Measurements from ENCODE around the gene RABGGTA. TPM values are rescaled to one million over a fixed set of nuclear protein-coding genes. Genes with fewer than 3 reads are reported as not detected.

Gene RABGGTA
- total RNA-seq, 1 donor from 2014 or later: 25.9 TPM

DNA sequence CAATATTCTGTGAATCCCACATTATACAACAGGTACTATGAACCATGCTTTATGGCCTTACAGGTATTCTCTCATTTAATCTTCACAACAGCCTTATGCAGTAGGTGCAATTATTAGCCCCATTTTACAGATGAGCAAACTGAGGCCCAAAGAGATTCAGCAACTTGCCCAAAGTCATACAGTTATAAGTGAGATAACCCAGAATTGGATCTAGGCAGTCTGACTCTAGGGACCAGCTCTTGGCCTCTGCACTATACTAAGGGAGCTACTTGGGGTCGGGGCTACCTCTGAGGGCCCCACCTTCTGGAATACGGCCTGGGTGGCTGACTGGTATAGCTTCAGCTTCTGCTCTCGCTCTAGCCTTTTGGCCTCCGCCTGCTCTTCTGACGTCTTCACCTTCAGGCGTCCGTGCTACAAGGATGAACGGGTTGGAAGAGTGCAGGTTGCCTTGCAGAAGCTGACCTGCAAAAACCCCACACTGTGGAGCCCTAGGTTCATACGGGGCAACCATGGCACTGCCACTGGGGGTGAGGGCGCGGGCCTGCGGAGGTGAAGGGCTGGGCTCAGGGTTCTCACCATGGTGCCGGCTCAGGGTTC, 762 bp downstream of the RABGGTA start:
- peak overlapping the region; percentile 85 for H3K4me3 Mint-ChIP-seq (ENCODE audit: low read depth)
- H3K27me3 Mint-ChIP-seq: no peaks in the 10 kb centered on the region
- H3K27ac Mint-ChIP-seq: peak overlapping the region; percentile 96
- TF ChIP-seq, protein P1, sequence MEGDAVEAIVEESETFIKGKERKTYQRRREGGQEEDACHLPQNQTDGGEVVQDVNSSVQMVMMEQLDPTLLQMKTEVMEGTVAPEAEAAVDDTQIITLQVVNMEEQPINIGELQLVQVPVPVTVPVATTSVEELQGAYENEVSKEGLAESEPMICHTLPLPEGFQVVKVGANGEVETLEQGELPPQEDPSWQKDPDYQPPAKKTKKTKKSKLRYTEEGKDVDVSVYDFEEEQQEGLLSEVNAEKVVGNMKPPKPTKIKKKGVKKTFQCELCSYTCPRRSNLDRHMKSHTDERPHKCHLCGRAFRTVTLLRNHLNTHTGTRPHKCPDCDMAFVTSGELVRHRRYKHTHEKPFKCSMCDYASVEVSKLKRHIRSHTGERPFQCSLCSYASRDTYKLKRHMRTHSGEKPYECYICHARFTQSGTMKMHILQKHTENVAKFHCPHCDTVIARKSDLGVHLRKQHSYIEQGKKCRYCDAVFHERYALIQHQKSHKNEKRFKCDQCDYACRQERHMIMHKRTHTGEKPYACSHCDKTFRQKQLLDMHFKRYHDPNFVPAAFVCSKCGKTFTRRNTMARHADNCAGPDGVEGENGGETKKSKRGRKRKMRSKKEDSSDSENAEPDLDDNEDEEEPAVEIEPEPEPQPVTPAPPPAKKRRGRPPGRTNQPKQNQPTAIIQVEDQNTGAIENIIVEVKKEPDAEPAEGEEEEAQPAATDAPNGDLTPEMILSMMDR (IDR thresholded peaks at IDR 0.05; ENCODE audit: unreplicated experiment): no peak
- peaks cover 12% of the 10 kb centered on the region for H3K4me1 Mint-ChIP-seq (ENCODE audit: low read depth)
- peaks cover 5% of the 10 kb centered on the region for H3K36me3 Mint-ChIP-seq (ENCODE audit: insufficient read depth)
- H3K9me3 Mint-ChIP-seq (ENCODE audit: low read depth): no peaks in the 10 kb centered on the region
- no peak for DNase-seq (ENCODE audit: low spot score, unreplicated experiment)

DNA sequence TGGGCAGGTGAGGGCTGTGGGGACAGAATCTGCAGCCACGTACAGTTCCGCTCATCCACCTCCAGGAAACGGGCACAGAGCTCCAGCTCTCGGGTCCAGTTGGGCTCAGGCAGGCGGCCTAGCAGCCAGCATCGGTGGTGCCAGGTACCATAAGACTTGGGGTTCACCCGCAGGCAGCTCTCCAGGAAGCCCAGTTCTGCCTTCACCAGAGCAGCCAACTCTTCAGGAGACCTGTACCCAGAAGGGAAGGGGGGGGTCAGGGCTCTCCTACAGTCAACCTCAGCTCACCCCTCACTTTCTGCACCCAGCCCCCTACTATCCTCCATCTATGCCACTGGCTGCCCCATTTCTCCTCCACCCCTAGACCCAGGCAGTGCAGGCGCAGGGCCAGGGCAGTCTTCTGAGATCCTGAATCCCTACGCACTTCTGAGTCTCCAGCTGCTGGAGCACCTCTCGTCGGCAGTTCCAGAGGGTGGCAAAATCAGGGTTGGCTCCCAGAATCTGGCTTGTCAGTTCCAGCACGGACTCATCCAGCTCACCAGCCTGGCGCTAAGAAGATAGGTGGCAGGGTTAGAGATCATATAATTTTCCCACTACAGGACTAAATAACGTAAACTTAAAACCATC, 1.4 kb downstream of the RABGGTA start:
- Mint-ChIP-seq H3K4me3 (ENCODE audit: low read depth) (peak overlapping the region; percentile 85), H3K36me3 (ENCODE audit: insufficient read depth) (peaks cover 5% of the 10 kb centered on the region), H3K27me3 (no peaks in the 10 kb centered on the region), H3K4me1 (ENCODE audit: low read depth) (peaks cover 12% of the 10 kb centered on the region), H3K9me3 (ENCODE audit: low read depth) (no peaks in the 10 kb centered on the region), H3K27ac (no peak overlapping the region)
- no peak for DNase-seq (ENCODE audit: low spot score, unreplicated experiment)
- TF ChIP-seq, protein P1 (IDR thresholded peaks at IDR 0.05; ENCODE audit: unreplicated experiment): no peak

DNA sequence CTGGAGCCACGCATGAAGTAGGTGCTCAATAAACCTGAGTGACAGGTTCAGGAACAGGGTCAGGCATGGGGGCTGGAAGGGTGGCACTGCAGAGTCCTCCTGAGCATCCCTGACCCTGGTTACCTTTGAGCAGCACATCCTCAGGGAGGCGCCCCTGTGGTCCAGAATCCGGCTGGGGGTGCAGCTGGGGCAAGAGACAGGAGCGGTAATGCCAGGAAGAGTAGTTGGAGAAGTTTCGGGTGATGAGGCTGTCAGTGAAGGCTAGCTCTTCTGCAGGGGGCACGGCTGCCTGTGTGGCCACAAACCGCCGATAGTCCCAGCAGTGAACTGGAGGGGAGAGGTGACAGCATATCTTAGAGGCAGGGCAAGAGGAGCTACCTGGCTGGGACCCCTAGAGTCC, 2.0 kb downstream of the RABGGTA start:
- no peak overlapping the region for H3K4me3 Mint-ChIP-seq (ENCODE audit: low read depth)
- H3K9me3 Mint-ChIP-seq (ENCODE audit: low read depth): no peaks in the 10 kb centered on the region
- no peak overlapping the region for H3K27ac Mint-ChIP-seq
- peaks cover 5% of the 10 kb centered on the region for H3K36me3 Mint-ChIP-seq (ENCODE audit: insufficient read depth)
- H3K4me1 Mint-ChIP-seq (ENCODE audit: low read depth): peaks cover 12% of the 10 kb centered on the region
- TF ChIP-seq, protein P1 (IDR thresholded peaks at IDR 0.05; ENCODE audit: unreplicated experiment): no peak
- DNase-seq (ENCODE audit: low spot score, unreplicated experiment): no peak
- no peaks in the 10 kb centered on the region for H3K27me3 Mint-ChIP-seq

DNA sequence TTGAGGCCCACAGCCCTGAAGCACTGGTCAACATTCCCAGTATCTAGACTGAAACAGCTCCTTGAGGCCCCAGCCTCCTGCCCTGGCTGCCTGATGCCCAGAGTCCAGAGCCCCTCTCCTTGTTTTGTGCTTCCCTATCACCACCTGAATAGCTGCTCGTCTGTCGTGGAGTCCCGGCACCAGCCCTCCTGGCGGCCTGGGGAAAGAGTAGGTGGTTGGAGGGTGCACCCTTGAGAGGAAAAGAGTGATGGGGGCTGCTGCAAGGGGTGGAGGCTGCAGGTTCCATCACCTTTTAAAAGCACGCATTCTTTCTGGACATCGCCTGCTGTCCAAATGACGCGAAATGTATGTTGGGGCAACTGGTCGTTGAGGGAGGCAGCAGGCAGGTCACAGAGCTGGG, 3.2 kb downstream of the RABGGTA start:
- H3K27ac Mint-ChIP-seq: no peak overlapping the region
- no peak for DNase-seq (ENCODE audit: low spot score, unreplicated experiment)
- peaks cover 5% of the 10 kb centered on the region for H3K36me3 Mint-ChIP-seq (ENCODE audit: insufficient read depth)
- H3K27me3 Mint-ChIP-seq: no peaks in the 10 kb centered on the region
- TF ChIP-seq, protein P1 (IDR thresholded peaks at IDR 0.05; ENCODE audit: unreplicated experiment): no peak
- H3K9me3 Mint-ChIP-seq (ENCODE audit: low read depth): no peaks in the 10 kb centered on the region
- no peak overlapping the region for H3K4me3 Mint-ChIP-seq (ENCODE audit: low read depth)
- peaks cover 10% of the 10 kb centered on the region for H3K4me1 Mint-ChIP-seq (ENCODE audit: low read depth)

DNA sequence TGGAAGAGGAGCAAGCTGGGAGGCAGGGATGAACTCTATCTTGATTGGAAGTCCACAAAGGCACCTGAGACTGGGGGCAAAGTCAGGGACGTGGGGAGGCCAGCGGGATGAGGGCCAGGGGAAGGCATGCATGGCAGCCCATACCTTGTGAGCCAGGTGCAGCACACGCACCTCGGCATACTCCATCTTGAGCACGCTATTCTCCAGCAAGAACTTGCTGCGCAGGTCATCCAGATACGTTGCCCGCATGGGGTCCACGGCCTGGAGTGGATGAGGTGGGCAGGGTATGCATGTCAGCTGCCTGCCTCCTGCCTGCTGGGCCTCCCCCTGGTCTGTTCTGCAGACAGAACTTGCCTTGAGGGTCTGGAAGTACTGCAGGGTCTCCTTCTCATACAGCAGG, 3.9 kb downstream of the RABGGTA start:
- no peak overlapping the region for H3K4me3 Mint-ChIP-seq (ENCODE audit: low read depth)
- no peaks in the 10 kb centered on the region for H3K9me3 Mint-ChIP-seq (ENCODE audit: low read depth)
- DNase-seq (ENCODE audit: low spot score, unreplicated experiment): no peak

More for the DNA sequence above, 3.9 kb downstream of the RABGGTA start:
- Mint-ChIP-seq H3K36me3 (ENCODE audit: insufficient read depth) (peaks cover 5% of the 10 kb centered on the region), H3K4me1 (ENCODE audit: low read depth) (peaks cover 10% of the 10 kb centered on the region), H3K27ac (no peak overlapping the region), H3K27me3 (no peaks in the 10 kb centered on the region)
- TF ChIP-seq, protein P1 (IDR thresholded peaks at IDR 0.05; ENCODE audit: unreplicated experiment): no peak

Measured in progenitor cell of endocrine pancreas (in vitro differentiated cells).